OCI-LY3 (cell line): ENCODE results near the gene RPS25.
"Not testable (repeated sequence)": the region's sequence is repeated elsewhere in the genome, so short reads cannot be mapped to it uniquely, and the experiment has no call there.

Experiments
- H2AFZ ChIP-seq: fragments of 200-600, 300-600 bp; shearing (Covaris generic); 2 replicates; pipeline ENCODE4 v1.6.0; 2014; ENCODE audit warnings: antibody characterized with exemption, low read depth, low read length
- H3K27ac ChIP-seq: fragments of 200-600, 300-600 bp; sonication (generic); 2 replicates; pipeline ENCODE4 v1.5.1; 2014; ENCODE audit warnings: mild to moderate bottlenecking, low read length, moderate library complexity, mixed read lengths
- H3K27me3 ChIP-seq: fragments of 200-600, 300-600 bp; sonication (generic); 2 replicates; pipeline ENCODE4 v1.6.1; 2014; ENCODE audit warnings: low read depth, low read length, mixed read lengths
- H3K36me3 ChIP-seq: fragments of 200-600, 300-600 bp; sonication (generic); replicated peaks from 2 replicates; pipeline ENCODE3; 2014; ENCODE audit warnings: low read depth, low read length, mixed read lengths
- H3K4me1 ChIP-seq: fragments of 300-600, 200-600 bp; sonication (generic); 2 replicates; pipeline ENCODE4 v1.6.1; 2014; ENCODE audit warnings: low read length, mixed read lengths
- H3K4me2 ChIP-seq: fragments of 200-600, 300-600 bp; sonication (generic); 2 replicates; pipeline ENCODE4 v1.6.1; 2014; ENCODE audit warnings: low read length, mixed read lengths
- H3K4me3 ChIP-seq: fragments of 300-600, 200-600 bp; sonication (generic); 2 replicates; pipeline ENCODE4 v1.5.1; 2014; ENCODE audit warnings: antibody characterized with exemption, mild to moderate bottlenecking, low read length, moderate library complexity
- H3K79me2 ChIP-seq: fragments of 300-600, 200-600 bp; shearing (Covaris generic); 2 replicates; pipeline ENCODE4 v1.6.1; 2014; ENCODE audit warnings: mild to moderate bottlenecking, low read length, mixed read lengths
- H3K9ac ChIP-seq: fragments of 300-600, 200-600 bp; shearing (Covaris generic); 2 replicates; pipeline ENCODE4 v1.6.0; 2014; ENCODE audit warnings: mild to moderate bottlenecking, low read length, moderate library complexity
- H3K9me3 ChIP-seq: fragments of 200-600, 300-600 bp; shearing (Covaris generic); 2 replicates; pipeline ENCODE4 v1.6.1; 2014; ENCODE audit warnings: low read length, mixed read lengths; ENCODE audit not compliant: insufficient read depth
- H4K20me1 ChIP-seq: fragments of 200-600, 300-600 bp; sonication (generic); 2 replicates; pipeline ENCODE4 v1.6.1; 2016; ENCODE audit warnings: low read length, mixed read lengths; ENCODE audit not compliant: insufficient read depth
- EZH2phosphoT487 ChIP-seq: fragments of 200-600 bp; shearing (Covaris generic); IDR thresholded peaks from 2 replicates; pipeline ENCODE4 v1.6.1; 2018; ENCODE audit warnings: antibody characterized with exemption, mixed run types, low read depth
- TF ChIP-seq, protein P1 (sequence below): fragments of 200-600, 300-600 bp; sonication (generic); IDR thresholded peaks from 2 replicates; pipeline ENCODE4 v1.5.1; 2014; ENCODE audit warnings: antibody characterized with exemption, low read length, low read depth

The RPS25 gene

GRCh38 chr11:118988280-118988679 lies 29.9 kb downstream of the RPS25 start:
- no peak overlapping the region for H3K4me2 ChIP-seq
- no peak overlapping the region for H2AFZ ChIP-seq
- H3K9me3 ChIP-seq: no peaks in the 10 kb centered on the region
- no peaks in the 10 kb centered on the region for H3K36me3 ChIP-seq
- TF ChIP-seq, protein P1, sequence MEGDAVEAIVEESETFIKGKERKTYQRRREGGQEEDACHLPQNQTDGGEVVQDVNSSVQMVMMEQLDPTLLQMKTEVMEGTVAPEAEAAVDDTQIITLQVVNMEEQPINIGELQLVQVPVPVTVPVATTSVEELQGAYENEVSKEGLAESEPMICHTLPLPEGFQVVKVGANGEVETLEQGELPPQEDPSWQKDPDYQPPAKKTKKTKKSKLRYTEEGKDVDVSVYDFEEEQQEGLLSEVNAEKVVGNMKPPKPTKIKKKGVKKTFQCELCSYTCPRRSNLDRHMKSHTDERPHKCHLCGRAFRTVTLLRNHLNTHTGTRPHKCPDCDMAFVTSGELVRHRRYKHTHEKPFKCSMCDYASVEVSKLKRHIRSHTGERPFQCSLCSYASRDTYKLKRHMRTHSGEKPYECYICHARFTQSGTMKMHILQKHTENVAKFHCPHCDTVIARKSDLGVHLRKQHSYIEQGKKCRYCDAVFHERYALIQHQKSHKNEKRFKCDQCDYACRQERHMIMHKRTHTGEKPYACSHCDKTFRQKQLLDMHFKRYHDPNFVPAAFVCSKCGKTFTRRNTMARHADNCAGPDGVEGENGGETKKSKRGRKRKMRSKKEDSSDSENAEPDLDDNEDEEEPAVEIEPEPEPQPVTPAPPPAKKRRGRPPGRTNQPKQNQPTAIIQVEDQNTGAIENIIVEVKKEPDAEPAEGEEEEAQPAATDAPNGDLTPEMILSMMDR: no peak
- no peak for TF ChIP-seq EZH2phosphoT487
- no peak overlapping the region for H3K27ac ChIP-seq
- H3K4me1 ChIP-seq: no peaks in the 10 kb centered on the region
- H3K27me3 ChIP-seq: no peaks in the 10 kb centered on the region
- no peak overlapping the region for H3K9ac ChIP-seq
- no peaks in the 10 kb centered on the region for H3K79me2 ChIP-seq
- H3K4me3 ChIP-seq: no peak overlapping the region
- no peaks in the 10 kb centered on the region for H4K20me1 ChIP-seq

DNA sequence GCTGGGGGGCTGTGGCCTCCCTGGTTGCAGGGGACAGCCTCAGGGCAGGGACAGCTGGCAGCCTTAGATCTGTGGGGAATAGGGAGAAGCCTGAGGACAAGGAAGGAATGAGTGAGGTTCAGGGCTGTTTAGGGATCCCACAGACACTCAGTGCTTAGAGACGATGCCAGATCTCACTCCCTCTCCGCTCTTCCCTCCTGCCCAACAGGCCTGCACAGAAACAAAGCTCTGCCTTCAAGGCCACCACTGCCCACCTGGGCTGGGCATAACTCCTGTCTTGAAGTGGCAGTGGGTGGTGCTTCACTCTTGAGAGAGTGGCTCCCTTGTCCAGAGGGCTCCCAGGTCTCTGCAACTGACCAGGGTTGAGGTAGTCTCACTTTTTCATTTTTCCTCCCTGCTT lies 33.3 kb downstream of the RPS25 start:
- no peaks in the 10 kb centered on the region for H3K4me1 ChIP-seq
- no peak overlapping the region for H3K9ac ChIP-seq
- no peak overlapping the region for H2AFZ ChIP-seq
- no peak overlapping the region for H3K4me3 ChIP-seq
- H3K36me3 ChIP-seq: no peaks in the 10 kb centered on the region
- TF ChIP-seq, protein P1: no peak
- TF ChIP-seq EZH2phosphoT487: no peak
- no peaks in the 10 kb centered on the region for H3K9me3 ChIP-seq
- no peaks in the 10 kb centered on the region for H3K79me2 ChIP-seq
- no peak overlapping the region for H3K27ac ChIP-seq
- no peak overlapping the region for H3K4me2 ChIP-seq
- H4K20me1 ChIP-seq: no peaks in the 10 kb centered on the region
- H3K27me3 ChIP-seq: no peaks in the 10 kb centered on the region

DNA sequence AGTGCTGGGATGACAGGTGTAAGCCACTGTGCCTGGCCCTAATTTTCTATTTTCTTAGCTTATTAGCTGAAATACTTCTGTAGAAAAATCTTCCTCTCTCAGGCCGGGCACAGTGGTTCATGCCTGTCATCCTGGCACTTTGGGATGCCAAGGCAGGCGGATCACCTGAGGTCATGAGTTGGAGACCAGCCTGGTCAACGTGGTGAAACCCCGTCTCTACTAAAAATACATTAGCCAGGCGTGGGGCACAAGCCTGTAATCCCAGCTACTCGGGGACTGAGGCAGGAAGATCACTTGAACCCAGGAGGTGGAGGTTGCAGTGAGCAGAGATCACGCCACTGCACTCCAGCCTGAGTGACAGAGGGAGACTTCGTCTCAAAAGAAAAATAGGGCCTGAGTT lies 33.8 kb downstream of the RPS25 start:
- H3K36me3 ChIP-seq, H3K4me3 ChIP-seq, H3K27me3 ChIP-seq, H3K9ac ChIP-seq, H3K4me1 ChIP-seq, H3K79me2 ChIP-seq, H3K4me2 ChIP-seq, H3K27ac ChIP-seq, H2AFZ ChIP-seq, H4K20me1 ChIP-seq, H3K9me3 ChIP-seq: not testable (repeated sequence)

- H4K20me1 ChIP-seq: no peaks in the 10 kb centered on the region
- H3K4me3 ChIP-seq: no peak overlapping the region
- no peak overlapping the region for H2AFZ ChIP-seq
- no peaks in the 10 kb centered on the region for H3K9me3 ChIP-seq
- no peaks in the 10 kb centered on the region for H3K79me2 ChIP-seq
- peaks cover 6% of the 10 kb centered on the region; the same call in 1 of the 2 replicates for H3K27me3 ChIP-seq
- no peak overlapping the region for H3K4me2 ChIP-seq
- H3K9ac ChIP-seq: no peak overlapping the region
- no peak overlapping the region for H3K27ac ChIP-seq
- TF ChIP-seq EZH2phosphoT487: no peak
- TF ChIP-seq, protein P1: no peak
- H3K4me1 ChIP-seq: no peaks in the 10 kb centered on the region
- H3K36me3 ChIP-seq: no peaks in the 10 kb centered on the region
Measured at GRCh38 chr11:118980191-118980881, 37.8 kb downstream of the RPS25 start.
